HG03520 (cell line): ENCODE measurements around the gene STK35.

Experiments used
- ATAC-seq: cut with Tn5 transposase; IDR thresholded peaks from one replicate; pipeline ENCODE4 v1.9.1; 2021; ENCODE audit warnings: mild to moderate bottlenecking, moderate library complexity; ENCODE audit not compliant: unreplicated experiment

Gene STK35

DNA sequence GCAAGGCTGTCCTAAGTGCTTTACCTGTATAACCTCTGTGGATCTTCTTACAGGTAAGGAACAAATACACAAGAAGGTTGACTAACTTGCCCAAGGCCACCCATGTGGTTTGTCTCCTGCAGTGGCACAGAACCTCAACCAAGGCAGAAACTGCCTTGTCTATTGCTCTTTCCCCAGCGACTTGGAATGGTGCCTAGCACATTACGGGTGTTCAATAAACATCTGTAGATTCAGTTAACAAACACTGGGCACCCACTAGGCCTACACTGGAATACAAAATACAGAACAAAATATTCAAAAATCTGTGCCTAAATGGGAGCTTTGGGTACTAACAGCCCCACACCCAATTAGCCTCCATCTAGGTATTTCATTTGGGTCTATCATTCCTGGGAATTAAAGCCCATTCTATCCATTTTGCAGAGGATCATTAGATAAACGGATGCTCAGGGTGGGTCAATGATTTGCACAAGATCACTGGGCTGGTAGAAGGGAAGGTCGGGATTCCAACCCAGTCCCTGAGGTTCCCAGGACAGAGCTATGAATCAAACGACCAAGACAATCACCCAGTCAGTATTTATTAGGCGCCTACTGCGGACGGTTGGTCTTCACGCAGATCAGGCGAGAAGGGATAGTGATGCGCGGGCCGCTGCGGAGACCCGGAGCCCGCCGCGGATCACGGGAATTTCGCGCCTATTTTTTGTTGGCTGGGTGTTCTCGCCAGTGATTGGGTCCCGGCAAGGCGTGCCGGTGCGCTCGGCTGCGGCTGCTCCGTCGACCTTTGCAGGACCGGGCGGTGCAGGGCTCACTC, at the start of gene STK35:
Gene STK35 (plus strand): TSS at position 771 of the 808 bp plus-strand sequence. CDS start 55 bp downstream, outside the sequence.
- peak; percentile 38 for ATAC-seq

GRCh38 chr20:2051946-2052345, 49.7 kb upstream of the STK35 start:
- ATAC-seq: no peak

GRCh38 chr20:2052741-2053140, 48.9 kb upstream of the STK35 start:
- no peak for ATAC-seq

GRCh38 chr20:2053615-2054014, 48.0 kb upstream of the STK35 start:
- ATAC-seq: no peak

DNA sequence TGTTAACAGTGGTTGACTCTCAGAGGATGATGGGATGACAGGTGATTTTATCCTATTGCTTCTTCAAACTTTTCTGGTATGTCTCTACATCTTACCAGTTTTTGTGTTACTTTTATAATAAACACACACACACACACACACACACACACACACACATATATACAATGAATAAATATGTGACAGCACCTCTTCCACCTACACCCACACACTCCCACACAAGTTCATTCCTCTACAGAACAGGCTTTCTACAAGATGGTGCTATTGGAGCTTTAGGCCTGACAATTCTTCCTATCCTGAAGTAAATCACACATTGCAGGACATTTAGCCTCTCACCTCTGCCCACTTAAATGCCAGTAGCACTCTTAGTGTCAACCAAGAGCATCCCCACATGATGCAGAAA, 46.7 kb upstream of the STK35 start:
- no peak for ATAC-seq

DNA sequence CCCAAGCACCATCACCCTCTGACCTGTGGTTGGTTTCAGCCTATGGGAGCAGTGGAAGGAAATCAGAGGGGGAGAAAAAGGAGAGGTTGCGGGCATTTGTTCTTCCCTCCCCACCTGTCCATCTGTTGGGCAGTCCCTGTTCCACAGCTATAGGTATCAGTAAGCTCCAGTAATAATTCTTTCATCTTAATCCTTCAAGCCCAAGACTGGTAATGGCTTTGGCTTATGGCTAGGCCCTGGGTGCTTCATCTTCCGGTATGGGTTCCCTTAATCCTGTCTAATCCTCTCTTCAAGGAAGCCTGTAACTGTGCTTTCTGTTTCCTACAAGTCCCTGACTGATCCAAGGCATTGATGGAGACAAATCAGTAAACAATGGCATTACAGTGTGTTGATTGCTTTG, 42.2 kb upstream of the STK35 start:
- no peak for ATAC-seq

DNA sequence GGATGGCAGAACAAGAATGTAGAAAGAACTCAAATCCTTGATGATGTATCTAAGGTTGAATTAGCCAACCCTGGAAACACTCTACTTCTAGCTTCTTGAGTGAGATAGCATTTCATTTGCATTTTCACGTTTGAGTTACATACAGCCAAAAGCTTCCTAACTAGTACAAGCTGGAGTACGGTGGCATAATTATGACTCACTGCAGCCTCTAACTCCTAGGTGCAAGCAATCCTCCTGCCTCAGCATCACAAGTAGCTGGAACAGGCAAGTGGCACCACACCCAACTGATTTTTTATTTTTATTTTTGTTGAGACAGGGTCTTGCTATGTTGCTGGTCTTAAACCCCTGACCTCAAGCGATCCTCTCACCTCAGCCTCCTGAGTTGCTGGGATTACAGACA, 36.5 kb upstream of the STK35 start:
- no peak for ATAC-seq

GRCh38 chr20:2066461-2067122, 35.0 kb upstream of the STK35 start:
- ATAC-seq: no peak

GRCh38 chr20:2080532-2081224, 20.9 kb upstream of the STK35 start:
- no peak for ATAC-seq

GRCh38 chr20:2084703-2085102, 16.9 kb upstream of the STK35 start:
- no peak for ATAC-seq

DNA sequence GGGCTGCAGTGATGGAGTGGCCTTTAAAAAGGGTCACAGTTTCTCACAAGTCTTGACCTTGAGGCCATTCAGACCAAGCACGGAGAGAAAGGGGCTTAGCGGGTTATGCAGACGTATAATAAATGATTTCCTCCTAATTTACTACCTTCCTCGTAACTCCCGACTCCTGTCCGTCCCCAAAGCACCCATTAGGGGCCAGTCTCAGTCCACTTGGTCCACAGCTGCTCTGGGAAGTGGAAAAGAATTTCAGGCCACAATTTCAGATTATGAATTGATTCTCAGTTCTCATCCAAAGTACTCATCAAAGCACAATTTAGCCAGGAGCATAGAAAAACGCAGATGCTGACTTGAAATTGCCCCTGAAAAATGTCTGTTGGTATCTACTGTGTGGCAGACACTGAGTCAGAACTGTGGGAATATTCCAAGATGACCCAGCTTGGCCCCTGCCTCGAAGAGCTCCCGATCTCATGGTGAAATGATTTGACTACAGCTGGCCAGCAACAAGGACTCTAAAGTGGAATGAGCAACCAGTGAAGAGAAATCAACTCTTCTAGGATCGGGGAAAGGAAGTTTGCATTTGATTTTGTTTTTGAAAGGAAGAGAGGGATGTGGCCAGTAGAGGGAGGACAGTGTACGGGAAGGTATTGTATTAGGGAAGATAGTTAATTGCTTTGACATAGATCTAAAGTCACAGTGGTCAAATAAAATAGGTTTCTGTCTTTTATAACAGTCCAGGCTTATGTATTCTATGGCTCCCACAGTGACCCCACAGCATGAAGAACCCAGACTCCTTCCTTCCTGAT, 15.2 kb upstream of the STK35 start:
- no peak for ATAC-seq

GRCh38 chr20:2086980-2087377, 14.6 kb upstream of the STK35 start:
- no peak for ATAC-seq

GRCh38 chr20:2088891-2089290, 12.7 kb upstream of the STK35 start:
- no peak for ATAC-seq

DNA sequence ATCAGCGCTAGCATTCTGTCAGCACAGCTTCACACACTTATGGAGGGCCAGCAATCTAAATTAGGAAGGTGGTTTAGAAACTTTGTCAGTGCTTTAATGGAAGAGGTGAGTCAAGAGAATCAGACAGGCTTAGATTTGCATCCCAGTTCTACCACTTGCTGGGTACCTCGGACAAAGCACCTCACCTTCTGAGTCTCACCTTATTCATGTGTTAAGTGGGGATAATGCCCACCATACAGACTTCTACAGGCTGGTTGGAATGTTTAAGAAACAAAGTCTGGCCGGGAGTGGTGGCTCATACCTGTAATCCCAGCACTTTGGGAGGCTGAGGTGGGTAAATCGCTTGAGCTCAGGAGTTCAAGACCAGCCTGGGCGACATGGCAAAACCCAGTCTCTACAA, 12.2 kb upstream of the STK35 start:
- no peak for ATAC-seq

DNA sequence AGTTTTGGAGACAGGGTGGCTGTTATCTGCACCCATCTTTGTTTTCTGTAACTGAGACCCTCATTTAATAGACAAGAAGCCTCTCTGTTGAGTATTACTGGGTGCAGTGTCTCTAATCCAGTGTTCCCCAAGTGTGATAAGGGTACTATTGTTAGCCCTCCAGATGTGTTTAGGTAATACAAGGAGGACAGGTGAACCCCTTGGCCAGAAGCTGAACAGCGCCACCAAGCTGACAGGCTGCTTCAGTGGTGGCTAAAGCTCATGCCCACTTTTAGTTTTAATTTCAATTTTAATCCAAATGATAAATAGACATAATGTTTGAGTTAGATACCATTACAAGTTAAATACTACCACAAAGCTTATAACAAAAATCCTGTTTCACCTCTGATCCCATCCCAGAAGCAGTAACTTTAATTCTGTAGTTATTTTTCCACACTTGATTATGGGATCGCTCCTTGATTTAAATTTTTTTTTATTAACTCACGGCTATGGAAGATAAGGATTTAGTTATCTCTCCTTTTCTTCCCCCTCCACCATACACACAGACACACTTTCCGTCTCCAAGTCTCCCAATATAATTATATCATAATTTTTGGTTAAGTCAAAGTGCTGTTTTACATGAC, 8.4 kb upstream of the STK35 start:
- ATAC-seq: no peak

GRCh38 chr20:2093883-2094282, 7.7 kb upstream of the STK35 start:
- ATAC-seq: no peak

DNA sequence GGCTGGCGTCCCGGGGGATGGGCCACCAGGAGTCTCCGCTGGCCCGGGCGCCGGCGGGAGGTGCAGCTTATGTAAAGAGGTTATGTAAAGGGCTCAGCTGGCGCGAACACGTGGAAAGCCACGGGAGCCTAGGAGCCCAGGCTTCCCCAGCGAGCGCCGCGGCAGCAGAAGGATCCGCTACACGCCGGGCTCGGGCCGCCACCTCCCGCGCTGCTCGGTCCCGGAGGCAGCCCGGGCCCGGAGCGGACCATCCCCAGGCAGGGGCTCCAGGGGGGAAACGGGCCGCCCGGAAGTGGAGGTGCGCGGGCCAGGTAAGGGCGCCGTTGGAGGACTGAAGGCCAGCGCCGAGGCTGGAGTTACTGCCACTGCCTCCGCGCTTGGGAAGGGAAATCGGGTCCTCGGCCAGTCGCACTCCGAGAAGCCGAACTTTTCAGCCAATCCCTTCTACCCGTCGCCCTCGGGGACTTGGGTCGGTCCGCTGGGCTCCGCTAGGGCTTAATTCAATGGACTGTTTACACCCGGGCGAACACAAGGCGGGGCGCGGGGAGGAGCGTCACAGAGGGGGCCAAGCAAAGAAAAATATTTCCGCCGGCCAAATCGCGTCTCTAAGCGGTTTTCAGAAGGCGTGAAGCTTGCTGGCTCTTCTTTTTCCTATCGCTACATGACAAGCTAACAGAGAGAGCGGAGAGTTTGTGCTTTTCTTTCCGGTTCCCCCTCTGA, 398 bp downstream of the STK35 start:
- peak; percentile 69 for ATAC-seq

GRCh38 chr20:2102585-2103460, 1.2 kb downstream of the STK35 start:
- ATAC-seq: peak; percentile 42
